ENCODE measurements around the gene AGPAT2.

Gene AGPAT2

DNA sequence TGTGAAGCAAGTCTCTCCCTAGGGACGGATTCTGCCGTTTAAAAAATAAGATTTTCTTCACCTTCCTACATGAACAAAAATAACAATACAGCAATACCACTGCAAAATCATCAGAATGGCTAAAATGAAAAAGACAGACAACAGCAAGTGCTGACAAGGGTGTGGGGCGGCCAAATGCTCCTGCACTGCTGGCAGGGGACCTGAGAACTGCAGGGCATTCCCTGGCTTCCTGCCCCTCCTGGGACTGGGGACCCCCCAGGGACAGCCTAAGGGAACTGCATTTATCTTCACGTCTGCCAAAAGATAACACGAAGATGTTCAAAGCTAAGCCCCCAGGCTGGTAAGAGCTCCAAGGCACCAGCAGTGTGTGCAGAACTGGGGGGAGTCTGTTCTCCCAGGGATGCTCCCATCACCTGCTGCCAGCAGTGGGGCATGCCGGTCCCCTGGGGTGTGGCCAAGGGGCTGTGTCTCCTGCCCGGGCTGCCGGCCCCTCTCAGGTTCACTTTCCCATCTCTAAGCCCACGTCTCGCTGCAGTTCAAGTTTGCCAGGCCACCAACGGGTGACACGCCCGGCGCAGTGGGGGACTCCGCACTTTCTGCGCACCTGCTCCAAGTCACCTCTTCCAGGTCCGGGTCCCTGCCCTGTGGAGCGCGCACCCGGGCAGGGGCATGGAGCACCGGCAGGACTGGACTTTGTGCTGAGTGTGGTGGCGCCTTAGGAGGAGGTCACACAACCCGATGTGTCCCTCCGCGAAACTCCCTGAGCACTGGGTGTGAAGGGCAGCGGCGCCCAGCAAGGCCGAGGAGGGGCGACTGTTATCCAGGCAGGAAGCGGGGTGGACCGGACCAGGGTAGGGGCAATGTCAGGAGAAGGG, 29.0 kb downstream of the AGPAT2 start:
- CTCF ChIA-PET, result interaction anchor here (0.5 to 1.0 kb wide), 3 partner anchors 9 to 172 kb away, joined by 3 to 5 read pairs (median 3); no protein-coding TSS in a partner anchor
- DNase-seq (ENCODE audit: low spot score), result no peak
- no peak overlapping the region for H3K27ac ChIP-seq
- TF ChIP-seq, protein P1, sequence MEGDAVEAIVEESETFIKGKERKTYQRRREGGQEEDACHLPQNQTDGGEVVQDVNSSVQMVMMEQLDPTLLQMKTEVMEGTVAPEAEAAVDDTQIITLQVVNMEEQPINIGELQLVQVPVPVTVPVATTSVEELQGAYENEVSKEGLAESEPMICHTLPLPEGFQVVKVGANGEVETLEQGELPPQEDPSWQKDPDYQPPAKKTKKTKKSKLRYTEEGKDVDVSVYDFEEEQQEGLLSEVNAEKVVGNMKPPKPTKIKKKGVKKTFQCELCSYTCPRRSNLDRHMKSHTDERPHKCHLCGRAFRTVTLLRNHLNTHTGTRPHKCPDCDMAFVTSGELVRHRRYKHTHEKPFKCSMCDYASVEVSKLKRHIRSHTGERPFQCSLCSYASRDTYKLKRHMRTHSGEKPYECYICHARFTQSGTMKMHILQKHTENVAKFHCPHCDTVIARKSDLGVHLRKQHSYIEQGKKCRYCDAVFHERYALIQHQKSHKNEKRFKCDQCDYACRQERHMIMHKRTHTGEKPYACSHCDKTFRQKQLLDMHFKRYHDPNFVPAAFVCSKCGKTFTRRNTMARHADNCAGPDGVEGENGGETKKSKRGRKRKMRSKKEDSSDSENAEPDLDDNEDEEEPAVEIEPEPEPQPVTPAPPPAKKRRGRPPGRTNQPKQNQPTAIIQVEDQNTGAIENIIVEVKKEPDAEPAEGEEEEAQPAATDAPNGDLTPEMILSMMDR (conservative IDR thresholded peaks at IDR 0.05; ENCODE audit: low read depth), result no peak
- POLR2A ChIA-PET (ENCODE audit: low non-redundant PET), result no interaction called here

DNA sequence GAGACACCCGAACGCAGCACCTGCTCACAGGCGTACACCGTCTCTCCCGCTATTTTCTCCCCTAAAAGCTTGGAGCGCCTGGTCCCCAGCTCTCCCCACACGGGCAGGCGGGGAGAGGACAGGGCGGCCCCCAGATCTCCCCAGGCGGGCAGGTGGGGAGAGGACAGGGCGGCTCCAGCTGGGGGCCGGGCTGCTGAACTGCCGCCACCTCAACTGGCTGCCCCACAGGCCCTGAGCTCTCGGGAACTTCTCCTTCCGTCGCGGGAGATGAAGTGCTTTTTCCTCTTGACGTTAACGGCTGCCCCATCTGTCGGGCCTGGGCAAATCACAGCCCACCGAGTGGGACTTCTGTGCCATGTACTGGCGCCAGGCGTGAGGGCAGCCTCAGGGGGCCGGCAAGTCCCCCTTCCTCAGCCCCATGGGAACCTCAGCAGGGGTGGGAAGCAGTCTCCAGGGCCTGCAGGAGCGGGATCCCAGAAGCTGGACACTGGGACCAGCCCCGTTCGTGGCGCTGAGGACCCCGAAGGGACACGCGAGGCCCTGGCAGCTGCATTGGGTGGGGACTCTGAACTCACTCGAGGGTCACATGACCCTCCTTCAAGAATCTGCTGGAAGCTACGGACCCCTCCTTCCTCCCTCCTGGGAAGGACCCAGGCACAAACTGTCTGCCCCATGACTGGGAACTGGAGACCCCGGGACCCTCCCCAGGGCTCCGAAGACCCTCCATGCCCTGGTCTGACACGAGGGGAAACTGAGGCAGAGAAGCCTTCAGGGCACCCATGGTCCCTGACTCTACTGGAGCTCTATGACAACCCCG, 30.3 kb downstream of the AGPAT2 start:
- CTCF ChIA-PET, result interaction anchor here (0.7 to 1.2 kb wide), 6 partner anchors 9 to 172 kb away, joined by 3 to 4 read pairs (median 4); no protein-coding TSS in a partner anchor
- H3K27ac ChIP-seq, result no peak overlapping the region
- TF ChIP-seq, protein P1 (conservative IDR thresholded peaks at IDR 0.05; ENCODE audit: low read depth), result no peak
- no peak for DNase-seq (ENCODE audit: low spot score)
- POLR2A ChIA-PET (ENCODE audit: low non-redundant PET), result no interaction called here

DNA sequence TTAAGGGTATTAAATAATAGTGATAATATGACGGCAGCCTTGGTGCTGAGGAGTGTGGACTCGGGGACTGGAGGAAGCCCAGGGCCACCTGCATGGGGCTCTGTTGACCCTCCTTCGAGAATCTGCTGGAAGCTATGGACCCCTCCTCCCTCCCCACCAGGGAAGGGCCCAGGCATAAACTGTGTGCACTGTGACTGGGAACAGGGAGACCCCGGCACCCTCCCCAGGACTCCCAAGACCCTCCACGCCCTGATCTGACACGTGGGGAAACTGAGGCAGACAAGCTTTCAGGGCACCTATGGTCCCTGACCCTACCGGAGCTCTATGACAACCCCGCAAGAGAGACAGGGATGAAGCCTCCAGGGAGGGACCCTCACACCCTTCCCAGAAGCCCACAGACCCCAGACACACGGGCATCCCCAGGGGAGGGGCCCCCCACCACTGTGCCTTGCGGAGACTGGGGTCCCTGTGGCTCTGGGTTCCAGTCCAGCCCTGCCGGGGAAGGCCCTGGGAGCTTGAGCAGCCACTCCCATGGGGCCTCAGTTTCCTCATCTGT, 31.0 kb downstream of the AGPAT2 start:
- TF ChIP-seq, protein P1 (conservative IDR thresholded peaks at IDR 0.05; ENCODE audit: low read depth), result no peak
- DNase-seq (ENCODE audit: low spot score), result no peak
- POLR2A ChIA-PET (ENCODE audit: low non-redundant PET), result no interaction called here
- CTCF ChIA-PET, result interaction anchor here (0.6 to 1.2 kb wide), 7 partner anchors 9 to 171 kb away, joined by 3 to 5 read pairs (median 3); no protein-coding TSS in a partner anchor
- peak overlapping the region; percentile 56 for H3K27ac ChIP-seq

DNA sequence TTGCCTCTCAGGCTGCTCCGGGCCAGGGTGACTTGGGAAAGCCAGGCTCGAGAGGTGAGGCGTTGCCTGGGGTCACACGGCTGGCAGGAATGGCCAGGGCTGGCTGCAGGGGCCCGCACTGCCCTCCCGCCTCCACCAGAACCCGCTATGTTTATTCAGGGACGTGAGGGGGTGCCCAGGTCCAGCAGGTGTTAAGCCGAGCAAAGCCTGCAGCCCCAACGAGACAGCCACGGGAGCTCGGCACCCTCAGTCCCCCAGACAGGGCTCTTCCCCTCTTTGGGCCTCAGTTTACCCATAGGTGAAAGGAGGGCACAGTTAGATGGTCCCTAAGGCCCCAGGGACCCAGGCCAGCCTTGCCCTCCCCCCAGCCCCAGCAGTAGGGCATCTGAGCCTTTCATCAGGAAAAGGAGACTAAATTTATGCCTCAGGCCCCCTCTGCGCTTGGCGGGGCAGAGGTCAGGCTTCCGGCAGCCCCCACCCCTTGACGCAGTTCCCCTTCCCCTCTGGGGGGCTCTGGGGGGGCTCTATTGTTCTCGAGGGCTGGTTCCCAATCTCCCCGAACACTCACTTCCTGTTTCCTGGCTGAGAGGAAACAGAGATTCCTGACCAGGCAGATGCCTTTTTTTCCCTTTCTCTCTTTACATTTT, 31.6 kb downstream of the AGPAT2 start:
- DNase-seq (ENCODE audit: low spot score), result no peak
- TF ChIP-seq, protein P1 (conservative IDR thresholded peaks at IDR 0.05; ENCODE audit: low read depth), result no peak
- POLR2A ChIA-PET (ENCODE audit: low non-redundant PET), result no interaction called here
- H3K27ac ChIP-seq, result peak overlapping the region; percentile 56
- CTCF ChIA-PET, result interaction anchor here (0.6 to 1.2 kb wide), 5 partner anchors 10 to 111 kb away, joined by 3 to 5 read pairs (median 4); no protein-coding TSS in a partner anchor

DNA sequence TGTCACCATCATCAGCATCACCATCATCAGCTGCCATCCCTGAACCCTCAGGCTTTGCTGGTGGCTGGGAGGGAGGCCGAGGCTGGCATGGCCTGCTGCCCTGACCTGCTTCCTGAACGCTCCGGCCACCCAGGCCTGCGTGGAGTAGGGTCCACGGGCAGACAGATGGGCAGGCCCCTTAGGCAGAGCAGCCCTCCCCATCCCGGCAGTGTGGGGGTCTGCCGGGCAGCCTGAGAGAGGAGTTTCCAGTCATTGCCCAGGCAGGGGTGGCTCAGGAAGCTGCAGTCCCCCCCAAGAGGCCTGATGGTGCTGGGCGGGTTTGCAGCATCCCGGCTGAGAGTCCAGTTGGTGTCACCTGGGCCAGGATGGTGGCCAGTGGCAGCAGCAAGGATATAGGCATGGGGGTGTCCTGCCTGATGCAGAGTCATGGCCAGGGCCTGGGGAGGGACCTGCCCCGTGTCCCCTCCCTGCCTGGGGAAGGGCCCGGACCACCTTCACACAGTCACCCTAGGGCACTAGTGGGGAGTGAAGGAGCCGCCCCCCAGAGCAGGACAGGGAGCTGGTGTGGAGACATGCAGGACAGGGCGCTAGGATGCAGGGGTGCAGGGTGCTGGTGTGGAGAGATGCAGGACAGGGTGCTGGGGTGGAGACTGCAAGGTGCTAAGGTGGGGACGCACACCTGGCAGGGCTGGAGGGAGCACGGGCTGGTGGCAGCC, 32.3 kb downstream of the AGPAT2 start:
- POLR2A ChIA-PET (ENCODE audit: low non-redundant PET), result no interaction called here
- H3K27ac ChIP-seq, result peak overlapping the region; percentile 56; the same call in 1 of the 2 replicates
- CTCF ChIA-PET, result interaction anchor here (0.7 to 1.2 kb wide), 2 partner anchors 10 to 32 kb away, joined by 4 to 5 read pairs; no protein-coding TSS in a partner anchor
- TF ChIP-seq, protein P1 (conservative IDR thresholded peaks at IDR 0.05; ENCODE audit: low read depth), result no peak
- no peak for DNase-seq (ENCODE audit: low spot score)

Data from RWPE1 (cell line).